GM19043 (cell line): ENCODE measurements around the gene HOXC5.

Experiments
- ATAC-seq: cut with Tn5 transposase; IDR thresholded peaks from one replicate; pipeline ENCODE4 v1.9.1; 2021; ENCODE audit warnings: low read depth; ENCODE audit not compliant: unreplicated experiment

The HOXC5 gene

DNA sequence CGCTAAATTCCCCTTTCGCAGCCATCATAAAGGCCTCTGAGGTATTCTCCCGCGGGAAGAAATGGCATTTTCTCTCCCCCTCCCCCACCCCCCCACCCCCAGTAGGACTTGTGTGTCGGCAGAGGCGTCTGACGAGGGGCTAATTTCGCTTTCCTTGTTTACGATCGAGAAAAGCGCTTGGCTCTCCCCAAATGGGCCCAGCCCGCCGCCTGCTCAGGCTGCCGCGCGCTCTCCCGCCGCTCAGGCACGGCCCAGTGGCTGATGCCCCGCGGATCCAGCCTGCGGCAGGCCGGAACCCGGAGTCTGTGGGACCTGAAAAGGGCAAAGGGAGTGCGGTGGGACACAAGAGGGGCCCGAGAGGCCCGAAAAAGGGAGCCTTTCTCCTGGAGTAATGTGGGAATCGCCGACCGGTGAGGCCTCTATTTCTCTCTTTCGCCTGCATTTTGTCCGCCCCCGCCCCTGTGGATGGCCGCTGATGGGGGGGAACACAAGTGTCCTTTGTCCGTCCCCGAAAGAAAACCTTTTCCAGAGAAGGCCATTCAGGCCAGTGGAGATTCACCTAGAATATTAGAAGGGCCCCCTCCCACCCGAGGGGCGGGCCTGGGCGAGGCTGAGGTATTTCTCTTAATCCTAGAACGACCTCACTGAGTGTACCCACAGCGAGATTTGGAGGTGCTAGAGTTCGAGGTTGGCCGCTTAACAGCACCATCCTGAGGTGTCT, 13.6 kb upstream of the HOXC5 start:
- ATAC-seq: no peak

DNA sequence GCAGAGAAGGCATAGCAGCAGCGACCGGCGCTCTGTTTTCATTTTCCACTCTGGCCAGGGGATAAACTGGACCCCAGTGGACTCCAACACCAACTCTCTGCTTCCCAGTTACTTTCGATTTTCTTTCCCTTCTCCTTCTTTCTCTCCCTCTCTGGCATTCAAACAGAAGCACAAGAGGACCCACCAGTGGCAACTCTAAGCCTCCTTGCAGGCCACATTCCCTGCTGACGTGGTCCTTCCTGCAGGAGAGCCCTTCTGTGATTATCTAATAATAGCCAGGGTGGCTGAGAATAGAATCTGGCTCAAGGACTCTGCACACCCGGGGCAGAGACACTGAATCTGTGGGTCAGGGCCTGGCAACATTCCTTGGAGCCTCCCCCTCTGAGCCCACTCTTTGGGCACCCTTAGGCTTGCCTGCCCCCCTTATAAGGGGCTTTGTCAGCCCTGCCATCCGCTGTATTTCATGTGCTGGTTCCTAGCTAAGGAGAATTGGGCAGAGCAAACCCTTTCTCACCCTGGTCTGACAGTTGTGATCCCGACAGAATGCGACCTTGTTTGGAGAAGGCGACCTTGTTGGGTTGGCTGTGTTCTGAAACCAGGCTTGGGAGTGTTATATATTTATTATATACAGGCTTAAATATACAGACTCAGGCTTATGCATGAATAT, 12.8 kb upstream of the HOXC5 start:
- no peak for ATAC-seq

DNA sequence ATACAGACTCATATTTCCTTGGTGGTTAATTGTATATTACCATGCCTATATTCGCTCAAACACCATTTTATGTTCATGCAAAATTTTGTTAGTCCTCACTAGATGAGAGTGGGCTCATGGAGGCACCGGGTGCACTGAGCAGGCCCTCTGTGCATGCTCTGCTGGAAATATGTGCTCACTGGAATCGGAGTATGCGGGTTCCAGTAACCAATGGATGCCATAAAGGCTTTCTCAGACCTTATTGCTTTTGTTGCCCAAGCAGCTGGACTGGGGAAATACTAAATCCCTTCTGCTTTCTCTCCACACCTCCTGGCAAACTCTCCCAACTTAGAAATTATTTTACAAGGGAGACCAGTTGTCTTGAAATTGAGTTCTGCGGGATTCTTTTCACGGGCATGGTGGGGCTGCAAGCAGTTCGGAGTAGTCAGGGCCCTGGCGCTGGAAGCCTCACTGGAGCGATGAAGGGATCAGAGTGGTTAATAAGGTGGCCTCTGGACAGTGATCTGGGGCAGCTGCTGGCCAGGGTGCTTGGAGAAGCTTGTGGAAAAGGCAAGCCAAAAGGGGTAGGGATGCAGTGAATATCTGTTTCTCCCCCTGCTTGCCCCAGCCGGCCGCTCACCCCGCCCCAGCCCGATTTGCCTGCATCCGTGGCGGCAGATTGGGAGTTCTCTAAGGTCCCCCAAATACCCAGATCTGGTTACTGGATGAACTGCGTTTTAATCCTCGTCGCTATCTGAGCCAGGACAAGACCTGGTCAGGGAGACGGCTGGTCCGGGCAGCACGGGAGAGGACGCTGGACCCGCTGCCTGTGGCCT, 12.1 kb upstream of the HOXC5 start:
- no peak for ATAC-seq

DNA sequence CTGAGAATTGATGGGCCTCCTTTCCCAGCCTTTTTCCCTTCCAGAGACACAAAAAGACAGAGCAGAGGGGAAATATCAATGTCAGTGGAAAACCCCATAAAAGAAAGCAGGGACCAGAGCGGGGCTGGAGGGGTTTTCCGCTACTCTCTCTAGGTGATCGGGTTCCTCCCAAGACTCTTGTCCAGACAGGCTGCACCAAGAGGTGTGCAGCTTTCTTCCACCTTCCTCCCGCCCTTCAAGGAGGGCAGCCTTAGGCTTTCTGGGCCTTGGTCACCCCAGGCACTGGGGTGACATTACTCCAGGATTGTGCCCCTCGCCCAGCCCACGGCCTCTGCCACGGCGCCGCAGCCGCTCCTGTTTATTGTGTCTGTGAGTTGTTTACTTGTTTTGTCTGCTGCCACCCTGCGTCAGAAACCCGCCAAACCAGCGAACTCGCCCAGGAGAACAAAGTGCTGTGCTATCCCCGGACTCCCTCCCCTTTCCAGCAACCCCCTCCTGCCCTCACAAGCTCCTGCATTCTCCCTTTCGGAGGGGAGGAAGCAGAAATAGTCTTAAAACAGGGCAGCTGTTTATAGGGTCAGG, 11.3 kb upstream of the HOXC5 start:
- no peak for ATAC-seq

DNA sequence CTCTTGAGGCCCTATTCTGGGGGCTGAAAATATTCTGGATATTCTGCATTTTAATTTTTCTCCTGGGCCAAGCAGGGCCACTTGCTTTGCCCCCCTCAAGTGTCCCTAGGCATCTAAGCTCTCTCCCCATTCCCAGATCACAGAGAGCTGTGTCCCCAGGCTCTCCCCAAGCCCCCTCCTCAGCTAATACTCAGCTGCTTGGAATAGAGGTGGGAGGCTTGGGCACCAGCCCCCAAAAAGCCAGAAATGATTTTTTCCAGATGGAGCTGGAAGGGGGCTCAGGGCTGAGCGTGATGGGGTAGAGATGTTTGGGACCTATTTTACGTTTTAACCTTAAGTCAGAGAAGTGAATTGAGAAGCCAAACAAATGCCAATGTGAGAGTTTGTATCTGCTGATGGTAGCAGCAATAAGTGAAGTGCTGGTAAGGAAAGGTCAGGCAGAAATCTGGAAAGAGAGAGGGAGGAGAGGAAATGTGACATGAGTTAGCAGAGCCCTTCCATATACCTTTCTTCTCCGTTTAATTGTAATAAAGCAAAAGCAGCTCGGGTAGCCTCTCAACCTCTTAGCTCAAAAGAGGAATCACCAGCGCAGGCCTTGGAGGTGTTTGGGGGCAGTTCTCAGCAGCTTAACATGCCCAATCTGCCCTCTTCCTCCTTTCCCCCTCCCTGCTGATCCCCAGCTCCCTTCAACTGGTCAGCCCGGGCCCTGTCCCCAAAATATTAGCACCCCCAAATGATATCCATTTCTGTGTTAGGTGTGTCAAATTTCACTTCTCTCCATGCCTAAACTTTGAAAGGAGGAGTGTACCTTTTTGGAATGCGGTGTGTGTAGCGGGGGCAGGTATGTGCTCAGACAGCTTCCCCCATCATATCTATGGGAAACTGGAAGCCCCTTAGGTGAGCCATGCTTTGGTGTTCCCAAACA, 9.6 kb upstream of the HOXC5 start:
- ATAC-seq: no peak

DNA sequence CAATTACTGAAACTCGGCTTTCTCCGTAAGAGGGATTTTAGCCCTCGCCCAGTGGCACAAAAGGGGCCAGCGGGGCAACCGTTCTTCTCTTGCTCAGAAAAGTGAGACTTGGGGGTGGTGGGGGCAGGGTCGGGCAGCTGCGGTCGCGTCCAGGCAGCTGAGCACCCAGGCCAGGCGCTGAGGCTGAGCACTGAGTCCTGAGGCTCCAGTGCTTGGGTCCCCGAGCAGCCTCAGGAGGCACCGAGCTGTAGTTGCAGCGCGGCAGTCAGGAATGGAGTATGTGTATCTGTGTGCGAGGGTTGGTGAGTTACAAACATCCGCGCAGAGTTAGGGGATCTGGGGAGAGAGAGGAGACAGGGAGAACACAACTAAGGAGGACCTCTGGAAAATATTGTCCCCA, 8.7 kb upstream of the HOXC5 start:
- ATAC-seq: no peak

DNA sequence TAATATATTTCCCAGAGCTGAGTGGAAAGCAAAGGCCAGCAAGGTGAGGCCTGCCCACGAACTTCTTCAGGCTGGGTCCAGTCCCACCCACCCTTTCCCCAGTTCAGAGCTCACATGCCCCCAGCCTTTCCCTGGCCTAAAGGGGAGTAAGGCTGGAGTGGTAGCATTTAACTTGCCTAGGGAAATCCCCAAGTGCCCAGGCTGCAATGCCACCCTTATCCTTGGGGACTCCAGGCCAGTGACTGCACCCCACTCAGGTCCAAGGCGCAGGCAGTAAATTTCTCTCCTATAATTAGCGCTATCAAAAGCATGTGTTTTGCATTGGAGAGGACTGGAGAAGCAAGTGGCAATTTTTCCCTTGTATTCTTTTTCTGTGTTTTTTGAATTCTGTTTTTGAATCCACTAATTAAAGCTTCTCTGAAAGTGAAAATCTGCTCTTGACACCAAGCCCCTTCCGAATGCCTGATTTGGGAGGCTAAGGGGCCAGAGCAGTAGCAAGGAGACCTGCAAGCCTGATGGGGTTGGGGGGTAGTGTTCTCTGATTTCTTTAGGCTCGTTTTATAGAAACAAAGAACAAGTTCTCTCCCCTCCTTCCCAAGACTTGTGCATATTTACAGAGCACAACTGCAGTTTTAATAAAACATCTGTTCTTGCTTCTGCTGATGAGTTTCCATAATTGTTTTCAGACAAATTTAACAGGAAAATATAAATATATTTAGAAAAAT, 8.1 kb upstream of the HOXC5 start:
- no peak for ATAC-seq

DNA sequence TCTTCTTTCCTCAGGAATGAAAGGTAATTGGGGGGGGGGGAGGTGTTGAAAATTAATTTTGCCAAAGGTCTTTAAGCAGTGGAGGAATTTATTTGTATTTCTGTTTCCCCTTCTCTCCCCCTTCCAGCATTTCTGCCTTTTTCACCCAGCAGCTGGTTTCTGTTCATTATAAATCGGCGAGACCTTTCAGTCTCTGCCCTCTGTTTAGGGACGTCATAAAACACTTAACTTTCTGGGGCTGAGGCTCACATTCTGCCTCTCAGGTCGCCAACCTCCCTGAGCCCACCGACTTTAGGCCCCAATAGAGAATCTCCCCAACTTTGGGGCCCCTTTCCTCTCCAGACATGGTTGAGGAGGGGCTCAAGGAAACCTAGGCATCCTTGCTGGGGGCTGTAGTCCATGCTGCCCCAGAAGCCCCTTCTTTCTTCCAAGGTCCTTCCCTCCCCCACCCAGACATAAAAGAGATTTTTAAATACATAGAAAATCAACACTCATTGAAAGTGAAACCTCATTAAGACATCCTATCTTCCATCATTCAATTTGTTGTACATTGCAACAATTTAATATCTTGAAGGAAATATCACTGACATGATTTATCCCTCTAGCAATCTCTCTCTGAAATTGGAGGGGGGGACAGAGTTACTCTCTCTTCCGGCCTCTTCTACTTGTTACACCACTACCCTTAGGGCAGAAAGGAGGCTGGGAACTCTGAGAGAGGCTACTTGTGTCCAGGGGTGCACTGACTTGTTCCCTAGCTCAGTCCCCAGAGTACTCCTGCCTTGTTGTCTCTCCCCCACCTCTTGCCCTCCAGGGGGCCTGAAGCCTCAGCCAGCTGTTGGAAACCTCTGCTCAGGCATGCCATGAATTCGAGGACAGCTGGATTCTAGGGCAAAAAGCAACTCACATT, 7.1 kb upstream of the HOXC5 start:
- no peak for ATAC-seq

DNA sequence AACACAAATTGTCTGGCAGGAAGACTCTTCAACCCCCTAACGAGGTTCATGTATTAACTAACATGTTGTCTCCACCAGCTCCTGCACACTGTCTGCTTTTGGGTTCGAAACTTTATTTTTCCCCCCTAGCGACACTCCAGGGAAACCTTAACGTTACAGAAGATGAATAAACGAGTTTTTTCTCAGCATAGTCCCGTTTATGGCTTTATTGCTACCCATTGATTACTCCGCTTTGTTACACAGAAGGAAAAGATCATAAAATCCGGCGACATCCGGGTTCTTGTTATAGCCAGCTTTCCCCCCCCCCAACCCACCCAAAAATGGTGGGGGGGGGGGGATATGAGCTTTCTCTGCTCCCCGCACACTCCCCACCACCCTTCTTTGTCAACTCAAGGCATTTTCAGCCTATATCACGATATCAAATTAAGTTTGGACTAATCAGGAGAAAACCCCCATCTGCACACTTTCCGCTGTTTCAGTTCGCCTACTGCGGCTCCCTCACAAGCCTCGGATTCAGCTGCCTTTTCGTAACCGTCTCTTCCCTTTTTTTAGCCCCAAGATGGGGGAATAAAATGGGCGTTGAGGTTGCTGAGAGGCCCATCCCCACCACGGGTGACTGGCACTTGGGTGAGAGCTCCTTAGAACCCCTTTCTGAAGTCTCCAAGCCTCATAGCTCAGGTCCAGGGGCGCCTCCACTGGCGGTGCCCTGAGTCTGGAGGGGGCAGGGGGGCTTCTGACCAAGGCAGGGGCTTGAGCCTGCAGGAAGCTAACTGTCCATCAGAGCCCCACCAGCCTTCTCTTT, 6.0 kb upstream of the HOXC5 start:
- ATAC-seq: no peak

DNA sequence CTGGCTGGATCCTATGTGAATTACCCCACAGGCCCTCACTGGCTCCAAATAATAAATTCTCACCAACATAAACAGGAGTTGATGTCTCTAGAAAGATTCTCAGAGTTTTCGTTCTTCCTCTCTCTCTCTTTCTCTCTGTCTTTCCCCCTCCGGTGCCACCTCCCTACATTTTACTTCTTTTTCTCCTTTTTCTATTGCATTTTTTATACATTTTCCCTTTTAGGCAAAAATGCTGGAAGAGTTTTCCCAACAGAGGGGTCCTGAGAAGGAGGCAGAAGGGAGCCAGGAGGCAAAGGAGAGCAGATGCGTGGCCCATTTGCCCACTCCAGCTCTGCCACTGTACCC, 5.4 kb upstream of the HOXC5 start:
- no peak for ATAC-seq

DNA sequence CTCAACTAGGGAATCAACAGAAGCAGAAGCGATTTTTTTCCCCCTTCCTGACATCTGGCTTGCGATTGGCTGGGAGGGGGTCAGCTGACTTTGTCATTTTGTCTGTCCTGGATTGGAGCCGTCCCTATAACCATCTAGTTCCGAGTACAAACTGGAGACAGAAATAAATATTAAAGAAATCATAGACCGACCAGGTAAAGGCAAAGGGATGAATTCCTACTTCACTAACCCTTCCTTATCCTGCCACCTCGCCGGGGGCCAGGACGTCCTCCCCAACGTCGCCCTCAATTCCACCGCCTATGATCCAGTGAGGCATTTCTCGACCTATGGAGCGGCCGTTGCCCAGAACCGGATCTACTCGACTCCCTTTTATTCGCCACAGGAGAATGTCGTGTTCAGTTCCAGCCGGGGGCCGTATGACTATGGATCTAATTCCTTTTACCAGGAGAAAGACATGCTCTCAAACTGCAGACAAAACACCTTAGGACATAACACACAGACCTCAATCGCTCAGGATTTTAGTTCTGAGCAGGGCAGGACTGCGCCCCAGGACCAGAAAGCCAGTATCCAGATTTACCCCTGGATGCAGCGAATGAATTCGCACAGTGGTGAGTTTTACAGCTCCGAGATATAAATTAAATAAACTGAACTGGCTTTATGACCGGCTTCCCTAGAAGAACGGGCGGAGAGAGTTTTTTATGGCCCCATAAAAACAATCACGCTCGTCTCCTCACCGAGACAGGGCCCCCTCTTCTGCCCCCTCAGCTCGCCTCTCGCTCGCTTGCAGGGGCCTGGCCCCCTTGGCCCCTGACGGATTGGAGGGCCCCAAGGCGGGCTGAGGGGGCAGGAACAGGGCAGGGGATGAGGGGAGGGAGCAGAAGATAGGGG, 4.3 kb upstream of the HOXC5 start, which contains the start of gene HOXC6:
HOXC6 (plus strand) TSS at position 127 of the 888 bp plus-strand sequence; CDS start at position 209, 82 bp downstream.
- no peak for ATAC-seq

DNA sequence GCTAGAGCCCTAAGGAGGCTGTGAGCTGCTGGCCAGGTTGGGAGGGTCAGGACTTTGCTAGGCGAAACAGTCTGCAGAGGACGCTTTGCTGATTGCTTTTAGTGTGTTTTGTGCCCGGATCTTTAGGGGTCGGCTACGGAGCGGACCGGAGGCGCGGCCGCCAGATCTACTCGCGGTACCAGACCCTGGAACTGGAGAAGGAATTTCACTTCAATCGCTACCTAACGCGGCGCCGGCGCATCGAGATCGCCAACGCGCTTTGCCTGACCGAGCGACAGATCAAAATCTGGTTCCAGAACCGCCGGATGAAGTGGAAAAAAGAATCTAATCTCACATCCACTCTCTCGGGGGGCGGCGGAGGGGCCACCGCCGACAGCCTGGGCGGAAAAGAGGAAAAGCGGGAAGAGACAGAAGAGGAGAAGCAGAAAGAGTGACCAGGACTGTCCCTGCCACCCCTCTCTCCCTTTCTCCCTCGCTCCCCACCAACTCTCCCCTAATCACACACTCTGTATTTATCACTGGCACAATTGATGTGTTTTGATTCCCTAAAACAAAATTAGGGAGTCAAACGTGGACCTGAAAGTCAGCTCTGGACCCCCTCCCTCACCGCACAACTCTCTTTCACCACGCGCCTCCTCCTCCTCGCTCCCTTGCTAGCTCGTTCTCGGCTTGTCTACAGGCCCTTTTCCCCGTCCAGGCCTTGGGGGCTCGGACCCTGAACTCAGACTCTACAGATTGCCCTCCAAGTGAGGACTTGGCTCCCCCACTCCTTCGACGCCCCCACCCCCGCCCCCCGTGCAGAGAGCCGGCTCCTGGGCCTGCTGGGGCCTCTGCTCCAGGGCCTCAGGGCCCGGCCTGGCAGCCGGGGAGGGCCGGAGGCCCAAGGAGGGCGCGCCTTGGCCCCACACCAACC, 3.1 kb upstream of the HOXC5 start:
- ATAC-seq: no peak

DNA sequence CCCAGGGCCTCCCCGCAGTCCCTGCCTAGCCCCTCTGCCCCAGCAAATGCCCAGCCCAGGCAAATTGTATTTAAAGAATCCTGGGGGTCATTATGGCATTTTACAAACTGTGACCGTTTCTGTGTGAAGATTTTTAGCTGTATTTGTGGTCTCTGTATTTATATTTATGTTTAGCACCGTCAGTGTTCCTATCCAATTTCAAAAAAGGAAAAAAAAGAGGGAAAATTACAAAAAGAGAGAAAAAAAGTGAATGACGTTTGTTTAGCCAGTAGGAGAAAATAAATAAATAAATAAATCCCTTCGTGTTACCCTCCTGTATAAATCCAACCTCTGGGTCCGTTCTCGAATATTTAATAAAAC, 2.4 kb upstream of the HOXC5 start:
- ATAC-seq: no peak

DNA sequence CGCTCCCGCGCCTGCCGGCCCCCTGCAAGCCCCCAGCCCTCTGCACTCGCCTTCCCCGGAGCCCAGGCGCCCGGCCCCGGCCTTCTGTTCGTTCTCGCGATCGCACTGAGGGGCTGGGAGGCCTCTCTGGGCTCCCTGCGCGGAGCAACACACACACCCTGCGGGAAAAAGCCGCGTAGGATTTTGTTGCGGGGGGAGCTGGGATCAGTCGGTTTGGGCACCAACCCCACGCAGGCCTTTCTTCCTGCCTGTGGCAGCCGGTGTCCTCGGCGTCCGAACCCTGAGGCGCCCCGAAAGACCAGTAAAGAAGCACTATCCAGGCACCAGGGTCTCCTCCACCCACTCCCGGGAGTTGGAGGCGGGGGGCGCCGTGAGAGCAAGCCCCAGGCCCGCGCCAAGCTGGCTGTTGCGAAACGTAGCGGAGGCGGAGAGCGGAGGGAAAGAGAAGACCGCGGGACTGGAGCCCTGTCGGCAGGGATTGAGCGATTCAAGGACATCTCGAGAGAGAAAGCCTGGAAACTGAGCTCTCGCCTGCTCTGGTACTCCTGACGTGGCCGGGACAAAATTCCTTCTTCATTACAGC, 1.9 kb upstream of the HOXC5 start:
- no peak for ATAC-seq

DNA sequence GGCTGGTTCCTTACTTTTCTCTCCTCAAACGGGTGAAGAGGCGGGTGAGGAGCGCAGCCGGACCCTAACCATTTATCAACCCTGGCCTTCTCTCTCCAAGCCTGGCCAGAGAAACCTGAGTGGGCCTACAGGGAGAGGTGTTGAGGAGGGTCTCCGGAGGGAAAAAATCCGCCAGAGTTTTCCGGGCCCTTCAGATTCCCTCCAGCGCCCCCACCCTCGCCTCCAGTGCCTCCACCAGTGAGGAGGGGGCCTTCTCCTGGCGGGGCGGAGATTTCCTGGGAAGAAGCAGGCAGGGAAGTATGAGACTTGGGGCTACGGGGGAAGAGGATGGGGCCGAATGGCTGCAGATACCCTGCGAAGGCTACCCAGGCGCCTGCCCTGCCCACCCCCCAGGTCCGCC, 1.4 kb upstream of the HOXC5 start:
- no peak for ATAC-seq
